Fibroblast of skin of right quadriceps (primary cell): ENCODE results near the gene JMJD7.

Source experiments
- DNase-seq: peaks from one replicate; pipeline ENCODE4 v3.0.0-alpha.2; 2013

The JMJD7 gene

GRCh38 chr15:41847981-41848380, 20.1 kb downstream of the JMJD7 start:
- no peak for DNase-seq

- no peak for DNase-seq
Measured at GRCh38 chr15:41848631-41849030, 20.7 kb downstream of the JMJD7 start.

GRCh38 chr15:41849204-41849603, 21.3 kb downstream of the JMJD7 start:
- no peak for DNase-seq

GRCh38 chr15:41849861-41850260, 22.0 kb downstream of the JMJD7 start:
- DNase-seq: no peak

GRCh38 chr15:41850482-41851166, 22.7 kb downstream of the JMJD7 start:
- DNase-seq: no peak

GRCh38 chr15:41851167-41851523, 23.3 kb downstream of the JMJD7 start:
- DNase-seq: no peak

GRCh38 chr15:41851755-41852370, 24.0 kb downstream of the JMJD7 start:
- DNase-seq: no peak

GRCh38 chr15:41852736-41853590, 25.1 kb downstream of the JMJD7 start:
- DNase-seq: no peak

- DNase-seq: no peak
Measured at GRCh38 chr15:41853831-41854230, 25.9 kb downstream of the JMJD7 start.

GRCh38 chr15:41854443-41854842, 26.6 kb downstream of the JMJD7 start:
- no peak for DNase-seq

- no peak for DNase-seq
Measured at GRCh38 chr15:41855261-41855961, 27.5 kb downstream of the JMJD7 start.

- DNase-seq: no peak
Measured at GRCh38 chr15:41856262-41856661, 28.4 kb downstream of the JMJD7 start.

GRCh38 chr15:41856716-41857115, 28.8 kb downstream of the JMJD7 start:
- DNase-seq: no peak

- DNase-seq: no peak
Measured at GRCh38 chr15:41857316-41857715, 29.4 kb downstream of the JMJD7 start.

GRCh38 chr15:41858756-41859155, 30.9 kb downstream of the JMJD7 start:
- no peak for DNase-seq

- DNase-seq: no peak
Measured at GRCh38 chr15:41860049-41860828, 32.3 kb downstream of the JMJD7 start.

GRCh38 chr15:41861736-41862356, 34.0 kb downstream of the JMJD7 start:
- DNase-seq: no peak

GRCh38 chr15:41862515-41863116, 34.7 kb downstream of the JMJD7 start:
- no peak for DNase-seq

GRCh38 chr15:41865490-41866055, 37.7 kb downstream of the JMJD7 start:
- DNase-seq: no peak

GRCh38 chr15:41866263-41866703, 38.4 kb downstream of the JMJD7 start:
- no peak for DNase-seq
